ENCODE results near the gene MKNK1.

The MKNK1 gene

GRCh38 chr1:46556822-46557221, 47.2 kb downstream of the MKNK1 start:
- Histone ChIP-seq H3K9me3 (no peaks in the 10 kb centered on the region), H3K36me3 (no peaks in the 10 kb centered on the region), H3K4me1 (no peaks in the 10 kb centered on the region), H3K4me3 (ENCODE audit: low read depth, low read length) (no peak overlapping the region), H3K27me3 (no peaks in the 10 kb centered on the region)
- TF ChIP-seq CTCF (IDR thresholded peaks at IDR 0.05; ENCODE audit: low read depth, low read length), result no peak
- DNase-seq, result no peak

- DNase-seq, result no peak
- TF ChIP-seq CTCF (IDR thresholded peaks at IDR 0.05; ENCODE audit: low read depth, low read length), result no peak
- no peaks in the 10 kb centered on the region for H3K4me1 ChIP-seq
- H3K27me3 ChIP-seq, result no peaks in the 10 kb centered on the region
- H3K4me3 ChIP-seq (ENCODE audit: low read depth, low read length), result no peak overlapping the region
- H3K9me3 ChIP-seq, result no peaks in the 10 kb centered on the region
- H3K36me3 ChIP-seq, result no peaks in the 10 kb centered on the region
Observed at GRCh38 chr1:46555826-46556619, 48.0 kb downstream of the MKNK1 start.

GRCh38 chr1:46554597-46555381, 49.3 kb downstream of the MKNK1 start:
- TF ChIP-seq CTCF (IDR thresholded peaks at IDR 0.05; ENCODE audit: low read depth, low read length), result no peak
- Histone ChIP-seq H3K36me3 (no peaks in the 10 kb centered on the region), H3K9me3 (no peaks in the 10 kb centered on the region), H3K4me1 (no peaks in the 10 kb centered on the region), H3K4me3 (ENCODE audit: low read depth, low read length) (no peak overlapping the region), H3K27me3 (no peaks in the 10 kb centered on the region)
- no peak for DNase-seq

GRCh38 chr1:46554236-46554596, 49.9 kb downstream of the MKNK1 start:
- no peak for TF ChIP-seq CTCF (IDR thresholded peaks at IDR 0.05; ENCODE audit: low read depth, low read length)

GRCh38 chr1:46553506-46553905, 50.6 kb downstream of the MKNK1 start:
- no peak overlapping the region for H3K4me3 ChIP-seq (ENCODE audit: low read depth, low read length)
- DNase-seq, result no peak
- no peaks in the 10 kb centered on the region for H3K27me3 ChIP-seq
- H3K9me3 ChIP-seq, result no peaks in the 10 kb centered on the region
- no peaks in the 10 kb centered on the region for H3K36me3 ChIP-seq
- no peaks in the 10 kb centered on the region for H3K4me1 ChIP-seq
- no peak for TF ChIP-seq CTCF (IDR thresholded peaks at IDR 0.05; ENCODE audit: low read depth, low read length)

More at GRCh38 chr1:46554236-46554596, 49.9 kb downstream of the MKNK1 start:
- Histone ChIP-seq H3K4me3 (ENCODE audit: low read depth, low read length) (no peak overlapping the region), H3K27me3 (no peaks in the 10 kb centered on the region), H3K36me3 (no peaks in the 10 kb centered on the region), H3K4me1 (no peaks in the 10 kb centered on the region), H3K9me3 (no peaks in the 10 kb centered on the region)
- no peak for DNase-seq

Data from BE2C (cell line).